Aorta (tissue), 5 donors: ENCODE measurements around the gene TRA2B. TPM values are rescaled to one million over a fixed set of nuclear protein-coding genes. Genes with fewer than 3 reads are reported as not detected.

Source experiments
- ATAC-seq: fragments of 200-7000 bp; cut with Tn5 transposase; one replicate; pipeline ENCODE4 v1.9.1; 2022; ENCODE audit warnings: moderate library complexity; ENCODE audit not compliant: low FRiP score
- DNase-seq, 2 donors: peaks; one replicate each; pipeline ENCODE4 v3.0.0-alpha.2; 2020
- H3K27ac ChIP-seq, 2 donors: one replicate each; pipeline ENCODE4 v1.5.1; 2013; ENCODE audit warnings: low read length in 2 of 2, mild to moderate bottlenecking in 2 of 2, moderate library complexity in 2 of 2, control low read depth in 1 of 2, inconsistent platforms in 1 of 2, low read depth in 1 of 2
- H3K27me3 ChIP-seq, 2 donors: one replicate each; pipeline ENCODE4 v1.6.1; 2013; ENCODE audit warnings: control low read depth in 1 of 2, low read length in 1 of 2, mild to moderate bottlenecking in 1 of 2, moderate library complexity in 1 of 2; ENCODE audit not compliant: insufficient read depth in 2 of 2, control insufficient read depth in 1 of 2
- H3K36me3 ChIP-seq, 2 donors: one replicate each; pipeline ENCODE4 v1.6.1; 2013; ENCODE audit warnings: control low read depth in 1 of 2, low read length in 1 of 2, mild to moderate bottlenecking in 1 of 2; ENCODE audit not compliant: insufficient read depth in 2 of 2, control insufficient read depth in 1 of 2
- H3K4me1 ChIP-seq, 2 donors: one replicate each; pipeline ENCODE4 v1.6.1; 2013; ENCODE audit warnings: low read length in 2 of 2, control low read depth in 1 of 2, mild to moderate bottlenecking in 1 of 2, moderate library complexity in 1 of 2; ENCODE audit not compliant: insufficient read depth in 2 of 2, control insufficient read depth in 1 of 2
- H3K4me3 ChIP-seq, 2 donors: one replicate each; pipeline ENCODE4 v1.5.1; 2013; ENCODE audit warnings: low read length in 2 of 2, control low read depth in 1 of 2, mild to moderate bottlenecking in 1 of 2
- H3K9me3 ChIP-seq: one replicate; pipeline ENCODE4 v1.6.1; 2013; ENCODE audit warnings: mild to moderate bottlenecking, low read length; ENCODE audit not compliant: control insufficient read depth
- WGBS, 2 donors: extraction: QIAGEN DNeasy Blood & Tissue Kit; methylation state at CpG; one replicate each; pipeline ENCODE4 v1.1.7; 2013; 5-methylcytosine and 5-hydroxymethylcytosine counted together
- intact Hi-C, 2 donors: fragments of 100-400 bp; cut with DNase I; formaldehyde crosslinking; loops; one replicate each; pipeline versions ENCODE4 v1.14.2 to v1.15.0; 2022
- polyA plus RNA-seq, 2 donors: library from polyadenylated mRNA; stranded (reverse); fragments of 200-250 nt; gene quantifications; one replicate each; pipeline ENCODE4 v1.2.3, GENCODE V29; 2013
- total RNA-seq, 2 donors: library from RNA; stranded (reverse); fragmentation: NEBNext Ultra II Directional; extraction: Animal tissue kit (Norgen Biotek cat#: 25700); gene quantifications; one replicate each; pipeline ENCODE4 v1.2.1, GENCODE V29; 2021
- donor health status: healthy with polysubstance abuse.
- donor health status: Bipolar disorder and iron deficiency.
- donor health status: DM: no; HTN: no; CAD: no.
- donor health status: DM: no; HTN: no; CAD: no.
- donor health status: DM: yes; HTN: yes; CAD: no.

Gene TRA2B
- total and polyA plus RNA-seq, 4 donors: 77.4 to 150 (median 90.9) TPM

- DNase-seq: peak; percentile 84 to 92
- intact Hi-C loops: no loop called here
These were observed 5.3 kb upstream of the TRA2B start for GRCh38 chr3:185942907-185943759.

GRCh38 chr3:185942396-185942795 lies 4.6 kb upstream of the TRA2B start:
- H3K27ac ChIP-seq: no peak overlapping the region
- no peaks in the 10 kb centered on the region for H3K4me1 ChIP-seq
- intact Hi-C loops: no loop called here
- H3K9me3 ChIP-seq: no peaks in the 10 kb centered on the region
- no peak overlapping the region for H3K4me3 ChIP-seq
- ATAC-seq (no peak), DNase-seq (no peak)
- no peaks in the 10 kb centered on the region for H3K27me3 ChIP-seq
- no peaks in the 10 kb centered on the region for H3K36me3 ChIP-seq
- WGBS, 2 donors: 97 to 98% methylated on average over 3 of the region's 3 CpGs

More at GRCh38 chr3:185942907-185943759, 5.3 kb upstream of the TRA2B start:
- Histone ChIP-seq H3K9me3 (no peaks in the 10 kb centered on the region), H3K27me3 (no peaks in the 10 kb centered on the region), H3K27ac (peak overlapping the region in 1 of 2 donors; percentile 96), H3K4me3 (peak overlapping the region in 1 of 2 donors; percentile 20), H3K4me1 (no peaks in the 10 kb centered on the region), H3K36me3 (no peaks in the 10 kb centered on the region)
- peak; percentile 95 for ATAC-seq
- 48 to 50% methylated on average over 7 of the region's 7 CpGs for WGBS, 2 donors

GRCh38 chr3:185940951-185941350 lies 3.1 kb upstream of the TRA2B start:
- H3K27ac ChIP-seq: no peak overlapping the region
- no peaks in the 10 kb centered on the region for H3K27me3 ChIP-seq
- ATAC-seq (no peak), DNase-seq (no peak)
- intact Hi-C loops: no loop called here
- no peaks in the 10 kb centered on the region for H3K4me1 ChIP-seq
- no peaks in the 10 kb centered on the region for H3K9me3 ChIP-seq
- H3K36me3 ChIP-seq: no peaks in the 10 kb centered on the region
- H3K4me3 ChIP-seq: no peak overlapping the region
- WGBS, 2 donors: 68 to 86% methylated on average over 1 of the region's 1 CpG

- Histone ChIP-seq H3K4me3 (no peak overlapping the region), H3K9me3 (no peaks in the 10 kb centered on the region), H3K4me1 (no peaks in the 10 kb centered on the region), H3K27me3 (no peaks in the 10 kb centered on the region), H3K36me3 (no peaks in the 10 kb centered on the region), H3K27ac (no peak overlapping the region)
- intact Hi-C loops: loop anchor here in 1 of 2 donors (10.0 kb wide), 1 partner anchor 1005 kb away; no protein-coding TSS in a partner anchor
- ATAC-seq (no peak), DNase-seq (no peak)
- WGBS, 2 donors: 79 to 83% methylated on average over 3 of the region's 3 CpGs
These were observed 1.9 kb upstream of the TRA2B start for GRCh38 chr3:185939721-185940120.

GRCh38 chr3:185936814-185937688 lies 763 bp downstream of the TRA2B start:
- Histone ChIP-seq H3K4me1 (no peaks in the 10 kb centered on the region), H3K9me3 (no peaks in the 10 kb centered on the region), H3K4me3 (peak overlapping the region; percentile 73 to 85), H3K27me3 (no peaks in the 10 kb centered on the region), H3K36me3 (no peaks in the 10 kb centered on the region), H3K27ac (peak overlapping the region; percentile 94 to 96)
- ATAC-seq (peak; percentile 93), DNase-seq (peak; percentile 93 to 96)
- intact Hi-C loops: loop anchor here in 1 of 2 donors (1.0 to 10.0 kb wide), 2 partner anchors 172 to 1008 kb away; partner anchors contain the start of gene ETV5
- WGBS, 2 donors: 0 to 1% methylated on average over 56 of the region's 56 CpGs

- intact Hi-C loops: loop anchor here in 1 of 2 donors (10.0 kb wide), 1 partner anchor 1009 kb away; no protein-coding TSS in a partner anchor
- no peaks in the 10 kb centered on the region for H3K36me3 ChIP-seq
- WGBS, 2 donors: 1% methylated on average over 8 of the region's 8 CpGs
- H3K9me3 ChIP-seq: no peaks in the 10 kb centered on the region
- H3K27ac ChIP-seq: no peak overlapping the region
- ATAC-seq (no peak), DNase-seq (no peak)
- peak overlapping the region; percentile 73 to 85 for H3K4me3 ChIP-seq
- no peaks in the 10 kb centered on the region for H3K27me3 ChIP-seq
- no peaks in the 10 kb centered on the region for H3K4me1 ChIP-seq
These were observed 1.6 kb downstream of the TRA2B start for GRCh38 chr3:185936273-185936629.

GRCh38 chr3:185935465-185936272 lies 2.1 kb downstream of the TRA2B start:
- ATAC-seq: no peak
- 2% methylated on average over 11 of the region's 11 CpGs for WGBS, 2 donors
- H3K4me1 ChIP-seq: peaks cover under 1 to 2% of the 10 kb centered on the region in 2 donors

More at GRCh38 chr3:185935465-185936272, 2.1 kb downstream of the TRA2B start:
- peak overlapping the region in 1 of 2 donors; percentile 48 for H3K27ac ChIP-seq
- no peaks in the 10 kb centered on the region for H3K36me3 ChIP-seq
- intact Hi-C loops: loop anchor here in 1 of 2 donors (10.0 kb wide), 1 partner anchor 1009 kb away; no protein-coding TSS in a partner anchor
- H3K4me3 ChIP-seq: peak overlapping the region; percentile 73 to 85
- H3K9me3 ChIP-seq: no peaks in the 10 kb centered on the region
- no peaks in the 10 kb centered on the region for H3K27me3 ChIP-seq
- no peak for DNase-seq
